ENCODE measurements around the gene FBN1.

FBN1 gene

DNA sequence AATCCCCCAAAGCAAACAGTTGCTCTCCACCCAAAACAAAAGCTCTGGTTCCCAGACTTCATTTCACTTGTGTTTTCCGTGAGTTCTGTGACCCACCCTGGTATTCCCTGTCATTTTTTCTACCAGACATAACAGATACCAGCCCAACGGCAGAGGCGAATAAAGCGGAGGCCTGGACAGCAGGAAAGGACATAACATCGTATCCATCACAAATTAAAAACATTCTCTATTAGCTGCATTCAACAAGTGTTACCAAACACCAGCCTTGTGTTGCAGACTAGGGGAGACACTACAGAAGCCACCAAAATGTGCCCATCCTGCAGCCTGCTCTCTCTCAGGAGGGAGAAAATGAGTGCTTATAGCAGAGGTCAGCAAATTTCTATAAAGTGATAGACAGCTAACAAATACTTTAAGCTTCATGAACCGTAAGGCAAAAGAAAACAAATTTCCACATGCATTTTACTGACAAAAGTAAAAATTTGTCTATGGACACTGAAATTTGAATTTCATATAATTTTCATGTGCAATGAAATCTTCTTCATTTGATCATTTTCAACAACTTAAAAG is 7.1 kb upstream of the FBN1 start:
- no peak overlapping the region for H3K4me3 ChIP-seq (ENCODE audit: low read length in 2 of 2)
- no peak overlapping the region for H4K8ac ChIP-seq (ENCODE audit: low read depth, low read length)
- H3K9me3 ChIP-seq (replicated peaks in 1 of 2; ENCODE audit: control insufficient read depth in 2 of 2, insufficient read depth in 1 of 2, low read depth in 1 of 2, low read length in 2 of 2) = no peaks in the 10 kb centered on the region
- no peak overlapping the region for H3K14ac ChIP-seq (ENCODE audit: low read length)
- peaks cover 0 to 3% of the 10 kb centered on the region in 2 donors for H3K4me1 ChIP-seq (ENCODE audit: control insufficient read depth in 2 of 2, insufficient read depth in 1 of 2, low read depth in 1 of 2, low read length in 2 of 2)
- no peak overlapping the region for H3K23ac ChIP-seq (ENCODE audit: low read depth, low read length, poor library complexity)
- no CpG with 5 or more reads among the region's 6 CpGs for WGBS, 2 donors (ENCODE audit: extremely low coverage in 2 of 2, insufficient read length in 2 of 2, insufficient replicate concordance in 1 of 2)
- no peak overlapping the region for H2AK5ac ChIP-seq (ENCODE audit: low read depth, low read length)
- H3K79me1 ChIP-seq (ENCODE audit: low read depth, low read length) = no peaks in the 10 kb centered on the region
- H2BK120ac ChIP-seq (ENCODE audit: low read depth, low read length) = no peak overlapping the region
- no peak overlapping the region for H2BK5ac ChIP-seq (ENCODE audit: low read length)
- H2BK15ac ChIP-seq (ENCODE audit: low read length) = no peak overlapping the region
- no peak overlapping the region for H3K4me2 ChIP-seq (ENCODE audit: insufficient read depth, low read length, poor library complexity, severe bottlenecking)
- H3K27ac ChIP-seq (replicated peaks; ENCODE audit: low read length) = no peak overlapping the region
- H3K18ac ChIP-seq (ENCODE audit: low read length) = no peak overlapping the region
- no peaks in the 10 kb centered on the region for H3K36me3 ChIP-seq (replicated peaks in 1 of 2; ENCODE audit: control insufficient read depth in 2 of 2, insufficient read depth in 2 of 2, low read length in 2 of 2)
- no peak overlapping the region for H3K9ac ChIP-seq (ENCODE audit: low read depth, low read length, poor library complexity)
- H4K91ac ChIP-seq (ENCODE audit: low read depth, low read length, poor library complexity) = no peak overlapping the region
- DNase-seq (ENCODE audit: low spot score) = no peak
- H3K27me3 ChIP-seq (ENCODE audit: control insufficient read depth in 3 of 3, insufficient read depth in 3 of 3, low read depth in 1 of 3, low read length in 3 of 3) = no peaks in the 10 kb centered on the region
- H3K4ac ChIP-seq (ENCODE audit: low read length) = no peak overlapping the region
- no peak overlapping the region for H2AFZ ChIP-seq (ENCODE audit: low read length)
- H2BK12ac ChIP-seq (ENCODE audit: low read length) = no peak overlapping the region

DNA sequence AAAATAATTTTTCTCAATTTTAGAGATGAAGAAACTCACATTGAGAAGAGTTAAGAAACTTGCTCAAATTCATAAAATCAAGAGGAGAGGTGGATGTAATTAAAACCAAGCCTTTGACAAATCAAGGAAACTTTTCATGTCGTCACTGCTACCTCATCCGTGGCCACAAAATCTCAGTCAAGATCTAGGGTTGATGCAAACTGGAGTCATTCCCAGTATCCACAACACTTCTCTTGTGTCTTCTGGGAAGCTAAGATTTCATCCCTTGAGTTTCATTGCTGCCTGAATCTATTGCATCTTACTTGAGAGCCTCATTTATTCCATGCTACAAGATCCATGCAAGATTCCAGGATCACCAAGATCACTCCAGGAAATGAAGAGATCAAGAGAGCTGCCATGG is 5.4 kb upstream of the FBN1 start:
- Histone ChIP-seq H3K9ac (ENCODE audit: low read depth, low read length, poor library complexity) (no peak overlapping the region), H3K23ac (ENCODE audit: low read depth, low read length, poor library complexity) (no peak overlapping the region), H3K14ac (ENCODE audit: low read length) (no peak overlapping the region), H3K4ac (ENCODE audit: low read length) (no peak overlapping the region), H3K36me3 (replicated peaks in 1 of 2; ENCODE audit: control insufficient read depth in 2 of 2, insufficient read depth in 2 of 2, low read length in 2 of 2) (no peaks in the 10 kb centered on the region), H3K4me2 (ENCODE audit: insufficient read depth, low read length, poor library complexity, severe bottlenecking) (no peak overlapping the region), H4K91ac (ENCODE audit: low read depth, low read length, poor library complexity) (no peak overlapping the region), H3K9me3 (replicated peaks in 1 of 2; ENCODE audit: control insufficient read depth in 2 of 2, insufficient read depth in 1 of 2, low read depth in 1 of 2, low read length in 2 of 2) (no peaks in the 10 kb centered on the region), H2BK15ac (ENCODE audit: low read length) (no peak overlapping the region), H2BK12ac (ENCODE audit: low read length) (no peak overlapping the region), H3K4me3 (ENCODE audit: low read length in 2 of 2) (no peak overlapping the region), H3K18ac (ENCODE audit: low read length) (no peak overlapping the region), H3K27me3 (ENCODE audit: control insufficient read depth in 3 of 3, insufficient read depth in 3 of 3, low read depth in 1 of 3, low read length in 3 of 3) (no peaks in the 10 kb centered on the region), H2BK5ac (ENCODE audit: low read length) (no peak overlapping the region), H4K8ac (ENCODE audit: low read depth, low read length) (no peak overlapping the region), H2AFZ (ENCODE audit: low read length) (no peak overlapping the region), H2AK5ac (ENCODE audit: low read depth, low read length) (no peak overlapping the region), H3K79me1 (ENCODE audit: low read depth, low read length) (no peaks in the 10 kb centered on the region), H3K4me1 (ENCODE audit: control insufficient read depth in 2 of 2, insufficient read depth in 1 of 2, low read depth in 1 of 2, low read length in 2 of 2) (peaks cover 4 to 13% of the 10 kb centered on the region in 2 donors), H2BK120ac (ENCODE audit: low read depth, low read length) (no peak overlapping the region), H3K27ac (replicated peaks; ENCODE audit: low read length) (no peak overlapping the region)
- no CpG with 5 or more reads among the region's 2 CpGs for WGBS, 2 donors (ENCODE audit: extremely low coverage in 2 of 2, insufficient read length in 2 of 2, insufficient replicate concordance in 1 of 2)
- DNase-seq (ENCODE audit: low spot score) = no peak

DNA sequence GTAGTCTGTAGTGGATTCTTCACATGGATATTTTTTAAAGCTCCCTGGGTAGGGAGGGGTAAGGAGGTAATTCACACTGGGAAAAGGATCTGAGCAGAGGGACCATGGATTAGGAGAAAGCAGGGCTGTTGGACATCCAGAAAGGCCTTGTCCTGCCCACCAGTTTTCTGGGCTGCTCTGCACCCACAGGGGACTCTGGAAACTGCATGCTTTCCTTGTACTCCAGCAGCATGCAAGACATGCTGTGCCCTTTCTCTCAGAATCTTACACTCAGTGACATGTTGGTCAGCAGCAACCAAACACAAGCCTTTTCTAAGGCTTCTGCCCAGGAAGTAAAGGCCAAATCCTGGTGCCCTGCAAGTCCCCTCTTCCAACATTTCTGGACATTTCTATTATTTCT is 2.5 kb upstream of the FBN1 start:
- Histone ChIP-seq H3K18ac (ENCODE audit: low read length) (no peak overlapping the region), H4K91ac (ENCODE audit: low read depth, low read length, poor library complexity) (no peak overlapping the region), H2BK12ac (ENCODE audit: low read length) (no peak overlapping the region), H2BK5ac (ENCODE audit: low read length) (no peak overlapping the region), H3K79me1 (ENCODE audit: low read depth, low read length) (peaks cover 2% of the 10 kb centered on the region), H3K9ac (ENCODE audit: low read depth, low read length, poor library complexity) (no peak overlapping the region), H3K4me2 (ENCODE audit: insufficient read depth, low read length, poor library complexity, severe bottlenecking) (no peak overlapping the region), H2AFZ (ENCODE audit: low read length) (peak overlapping the region; percentile 68), H3K9me3 (replicated peaks in 1 of 2; ENCODE audit: control insufficient read depth in 2 of 2, insufficient read depth in 1 of 2, low read depth in 1 of 2, low read length in 2 of 2) (no peaks in the 10 kb centered on the region), H3K23ac (ENCODE audit: low read depth, low read length, poor library complexity) (no peak overlapping the region), H3K4me1 (ENCODE audit: control insufficient read depth in 2 of 2, insufficient read depth in 1 of 2, low read depth in 1 of 2, low read length in 2 of 2) (peaks cover 9 to 10% of the 10 kb centered on the region in 2 donors), H2AK5ac (ENCODE audit: low read depth, low read length) (no peak overlapping the region), H3K4me3 (ENCODE audit: low read length in 2 of 2) (no peak overlapping the region), H3K36me3 (replicated peaks in 1 of 2; ENCODE audit: control insufficient read depth in 2 of 2, insufficient read depth in 2 of 2, low read length in 2 of 2) (no peaks in the 10 kb centered on the region), H2BK15ac (ENCODE audit: low read length) (no peak overlapping the region), H2BK120ac (ENCODE audit: low read depth, low read length) (no peak overlapping the region), H3K27ac (replicated peaks; ENCODE audit: low read length) (no peak overlapping the region), H4K8ac (ENCODE audit: low read depth, low read length) (no peak overlapping the region), H3K14ac (ENCODE audit: low read length) (no peak overlapping the region), H3K27me3 (ENCODE audit: control insufficient read depth in 3 of 3, insufficient read depth in 3 of 3, low read depth in 1 of 3, low read length in 3 of 3) (no peaks in the 10 kb centered on the region), H3K4ac (ENCODE audit: low read length) (no peak overlapping the region)
- no peak for DNase-seq (ENCODE audit: low spot score)

DNA sequence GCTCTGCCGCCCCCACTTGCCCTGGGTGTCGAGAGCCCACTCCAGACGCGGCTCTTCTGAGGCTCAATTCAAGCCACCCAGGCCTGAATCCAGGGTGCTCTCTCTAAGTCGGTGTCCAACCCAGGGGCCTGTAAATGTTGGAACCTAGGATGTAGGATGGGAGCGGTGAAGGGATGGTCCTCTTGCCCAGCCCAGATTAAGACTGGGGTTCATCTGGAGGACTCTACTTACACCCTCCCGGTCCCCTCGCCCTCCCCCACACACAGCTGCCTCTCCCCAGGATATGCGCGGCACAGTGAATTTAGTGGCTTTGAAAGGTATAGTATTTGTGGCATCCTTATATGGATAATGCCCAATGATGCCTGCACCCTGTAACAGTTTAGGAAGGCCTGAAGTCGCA is 822 bp upstream of the FBN1 start:
- no peak overlapping the region for H2BK120ac ChIP-seq (ENCODE audit: low read depth, low read length)
- peak overlapping the region; percentile 72 for H3K4me2 ChIP-seq (ENCODE audit: insufficient read depth, low read length, poor library complexity, severe bottlenecking)
- H3K4ac ChIP-seq (ENCODE audit: low read length) = peak overlapping the region; percentile 56
- WGBS, 2 donors (ENCODE audit: extremely low coverage in 2 of 2, insufficient read length in 2 of 2, insufficient replicate concordance in 1 of 2) = no CpG with 5 or more reads among the region's 11 CpGs
- peak overlapping the region; percentile 98 for H2AFZ ChIP-seq (ENCODE audit: low read length)
- peak overlapping the region; percentile 14 for H2BK12ac ChIP-seq (ENCODE audit: low read length)
- H3K14ac ChIP-seq (ENCODE audit: low read length) = peak overlapping the region; percentile 32
- H2AK5ac ChIP-seq (ENCODE audit: low read depth, low read length) = no peak overlapping the region
- peak overlapping the region; percentile 62 to 90 for H3K4me3 ChIP-seq (ENCODE audit: low read length in 2 of 2)
- H3K27me3 ChIP-seq (ENCODE audit: control insufficient read depth in 3 of 3, insufficient read depth in 3 of 3, low read depth in 1 of 3, low read length in 3 of 3) = no peaks in the 10 kb centered on the region
- peak overlapping the region; percentile 19 for H2BK15ac ChIP-seq (ENCODE audit: low read length)
- DNase-seq (ENCODE audit: low spot score) = no peak
- H2BK5ac ChIP-seq (ENCODE audit: low read length) = peak overlapping the region; percentile 88
- H3K4me1 ChIP-seq (ENCODE audit: control insufficient read depth in 2 of 2, insufficient read depth in 1 of 2, low read depth in 1 of 2, low read length in 2 of 2) = peaks cover 10 to 11% of the 10 kb centered on the region in 2 donors
- H3K9ac ChIP-seq (ENCODE audit: low read depth, low read length, poor library complexity) = peak overlapping the region; percentile 96
- H3K36me3 ChIP-seq (replicated peaks in 1 of 2; ENCODE audit: control insufficient read depth in 2 of 2, insufficient read depth in 2 of 2, low read length in 2 of 2) = peaks cover 0 to 2% of the 10 kb centered on the region in 2 donors
- H3K9me3 ChIP-seq (replicated peaks in 1 of 2; ENCODE audit: control insufficient read depth in 2 of 2, insufficient read depth in 1 of 2, low read depth in 1 of 2, low read length in 2 of 2) = no peaks in the 10 kb centered on the region
- H3K18ac ChIP-seq (ENCODE audit: low read length) = peak overlapping the region; percentile 96
- peak overlapping the region; percentile 70 for H4K8ac ChIP-seq (ENCODE audit: low read depth, low read length)
- no peak overlapping the region for H4K91ac ChIP-seq (ENCODE audit: low read depth, low read length, poor library complexity)
- peaks cover 2% of the 10 kb centered on the region for H3K79me1 ChIP-seq (ENCODE audit: low read depth, low read length)
- peak overlapping the region; percentile 38 for H3K23ac ChIP-seq (ENCODE audit: low read depth, low read length, poor library complexity)
- peak overlapping the region; percentile 93 for H3K27ac ChIP-seq (replicated peaks; ENCODE audit: low read length)
